ENCODE data around the gene KDM4C. TPM values are rescaled to one million over a fixed set of nuclear protein-coding genes. Genes with fewer than 3 reads are reported as not detected.

Gene KDM4C
- total RNA-seq, 6 donors from 2014 or later: 31.6 to 96.4 (median 41.2) TPM

- no peaks in the 10 kb centered on the region for H3K36me3 ChIP-seq
- no peak for ATAC-seq (ENCODE audit: low FRiP score in 2 of 2)
- no peak overlapping the region for H3K27ac ChIP-seq
- TF ChIP-seq EP300 (IDR thresholded peaks at IDR 0.05): no peak
- no peak for TF ChIP-seq POLR2A (IDR thresholded peaks at IDR 0.05)
- TF ChIP-seq CTCF (IDR thresholded peaks at IDR 0.05): no peak
- TF ChIP-seq POLR2AphosphoS5 (IDR thresholded peaks at IDR 0.05): no peak
- 57 to 78% methylated on average over 3 of the region's 3 CpGs for WGBS, 2 donors
- peaks cover 0 to 22% (median 5%) of the 10 kb centered on the region in 4 donors for H3K4me1 ChIP-seq
- no peaks in the 10 kb centered on the region for H3K9me3 ChIP-seq
- no peaks in the 10 kb centered on the region for H3K27me3 ChIP-seq
- no peak overlapping the region for H3K4me3 ChIP-seq
- DNase-seq: no peak
Observed at GRCh38 chr9:6924149-6924548, 166.4 kb downstream of the KDM4C start.

- no peak for ATAC-seq (ENCODE audit: low FRiP score in 2 of 2)
- no peaks in the 10 kb centered on the region for H3K36me3 ChIP-seq
- H3K27ac ChIP-seq: no peak overlapping the region
- no peaks in the 10 kb centered on the region for H3K9me3 ChIP-seq
- no peaks in the 10 kb centered on the region for H3K27me3 ChIP-seq
- no peak for TF ChIP-seq POLR2AphosphoS5 (IDR thresholded peaks at IDR 0.05)
- TF ChIP-seq EP300 (IDR thresholded peaks at IDR 0.05): no peak
- no peak for TF ChIP-seq POLR2A (IDR thresholded peaks at IDR 0.05)
- TF ChIP-seq CTCF (IDR thresholded peaks at IDR 0.05): no peak
- DNase-seq: no peak
- no peak overlapping the region for H3K4me3 ChIP-seq
- peaks cover 0 to 22% (median 7%) of the 10 kb centered on the region in 4 donors for H3K4me1 ChIP-seq
- 80 to 93% methylated on average over 8 of the region's 8 CpGs for WGBS, 2 donors
Observed at GRCh38 chr9:6924988-6925563, 167.3 kb downstream of the KDM4C start.

GRCh38 chr9:6925836-6926235 is 168.1 kb downstream of the KDM4C start:
- no peak overlapping the region for H3K27ac ChIP-seq
- TF ChIP-seq EP300 (IDR thresholded peaks at IDR 0.05): no peak
- TF ChIP-seq CTCF (IDR thresholded peaks at IDR 0.05): no peak
- no peak for TF ChIP-seq POLR2AphosphoS5 (IDR thresholded peaks at IDR 0.05)
- no peak for TF ChIP-seq POLR2A (IDR thresholded peaks at IDR 0.05)

GRCh38 chr9:6926436-6926835 is 168.7 kb downstream of the KDM4C start:
- TF ChIP-seq EP300 (IDR thresholded peaks at IDR 0.05): no peak
- TF ChIP-seq CTCF (IDR thresholded peaks at IDR 0.05): no peak
- TF ChIP-seq POLR2AphosphoS5 (IDR thresholded peaks at IDR 0.05): no peak
- TF ChIP-seq POLR2A (IDR thresholded peaks at IDR 0.05): no peak
- 68 to 76% methylated on average over 4 of the region's 4 CpGs for WGBS, 2 donors
- no peak for ATAC-seq (ENCODE audit: low FRiP score in 2 of 2)
- DNase-seq: no peak
- Histone ChIP-seq H3K27me3 (no peaks in the 10 kb centered on the region), H3K4me1 (peaks cover 0 to 23% (median 7%) of the 10 kb centered on the region in 4 donors), H3K4me3 (no peak overlapping the region), H3K36me3 (no peaks in the 10 kb centered on the region), H3K27ac (no peak overlapping the region), H3K9me3 (no peaks in the 10 kb centered on the region)

More at GRCh38 chr9:6925836-6926235, 168.1 kb downstream of the KDM4C start:
- DNase-seq: no peak
- Histone ChIP-seq H3K27me3 (no peaks in the 10 kb centered on the region), H3K9me3 (no peaks in the 10 kb centered on the region), H3K4me3 (no peak overlapping the region), H3K36me3 (no peaks in the 10 kb centered on the region), H3K4me1 (peaks cover 0 to 22% (median 7%) of the 10 kb centered on the region in 4 donors)
- no peak for ATAC-seq (ENCODE audit: low FRiP score in 2 of 2)
- WGBS, 2 donors: 94 to 97% methylated on average over 12 of the region's 12 CpGs

- H3K36me3 ChIP-seq: no peaks in the 10 kb centered on the region
- 56 to 75% methylated on average over 1 of the region's 1 CpG for WGBS, 2 donors
- H3K9me3 ChIP-seq: no peaks in the 10 kb centered on the region
- no peaks in the 10 kb centered on the region for H3K27me3 ChIP-seq
- H3K4me3 ChIP-seq: no peak overlapping the region
- H3K27ac ChIP-seq: no peak overlapping the region
- TF ChIP-seq EP300 (IDR thresholded peaks at IDR 0.05) (no peak), POLR2A (IDR thresholded peaks at IDR 0.05) (no peak), CTCF (IDR thresholded peaks at IDR 0.05) (no peak), POLR2AphosphoS5 (IDR thresholded peaks at IDR 0.05) (no peak)
- DNase-seq (no peak), ATAC-seq (ENCODE audit: low FRiP score in 2 of 2) (no peak)
- H3K4me1 ChIP-seq: peaks cover 0 to 18% (median 4%) of the 10 kb centered on the region in 4 donors
Observed at GRCh38 chr9:6927838-6928237, 170.1 kb downstream of the KDM4C start.
